ENCODE results near the gene MYBPC2.

MYBPC2 gene

DNA sequence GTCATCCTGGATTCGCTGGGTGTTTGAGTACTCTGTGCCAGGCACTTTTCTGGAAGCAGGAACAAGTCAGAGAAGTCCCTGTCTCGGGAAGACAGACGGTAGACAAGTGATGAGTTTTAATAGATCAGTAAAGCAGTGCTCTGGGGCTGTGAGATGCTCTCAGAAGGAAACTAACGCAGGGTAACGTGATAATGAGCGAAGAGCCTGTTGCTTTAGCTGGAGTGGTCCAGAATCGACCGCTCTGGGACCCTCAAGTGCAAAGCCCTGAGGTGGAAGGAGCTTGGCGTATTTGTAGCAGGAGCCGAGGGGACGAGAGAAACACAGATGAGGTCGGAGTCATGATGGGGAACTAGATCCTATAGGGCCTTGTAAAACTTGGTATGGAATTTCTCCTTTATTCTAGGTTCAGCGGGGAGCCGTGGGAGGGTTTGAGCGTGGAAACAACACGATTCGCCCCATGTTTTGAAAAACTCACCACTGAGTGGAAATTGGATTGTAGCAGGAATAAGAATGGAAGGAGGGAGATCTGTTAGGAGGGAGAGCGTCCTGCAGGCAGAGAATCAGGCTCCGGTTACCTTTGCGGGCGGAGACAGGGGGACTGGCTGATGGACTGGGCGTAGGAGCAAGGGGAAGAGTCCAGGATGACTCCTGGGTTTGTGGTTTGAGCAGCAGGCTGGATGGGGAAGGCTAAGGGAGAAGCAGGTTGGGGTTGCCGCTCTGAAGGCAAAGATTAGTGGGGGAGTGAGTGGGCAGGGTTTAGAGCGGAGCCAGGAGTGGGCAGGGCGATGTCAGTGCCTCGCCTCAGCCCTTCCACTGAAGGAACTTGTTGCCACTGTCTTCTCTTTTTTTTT lies 47.8 kb upstream of the MYBPC2 start (continued):
- TF ChIP-seq, protein P1, sequence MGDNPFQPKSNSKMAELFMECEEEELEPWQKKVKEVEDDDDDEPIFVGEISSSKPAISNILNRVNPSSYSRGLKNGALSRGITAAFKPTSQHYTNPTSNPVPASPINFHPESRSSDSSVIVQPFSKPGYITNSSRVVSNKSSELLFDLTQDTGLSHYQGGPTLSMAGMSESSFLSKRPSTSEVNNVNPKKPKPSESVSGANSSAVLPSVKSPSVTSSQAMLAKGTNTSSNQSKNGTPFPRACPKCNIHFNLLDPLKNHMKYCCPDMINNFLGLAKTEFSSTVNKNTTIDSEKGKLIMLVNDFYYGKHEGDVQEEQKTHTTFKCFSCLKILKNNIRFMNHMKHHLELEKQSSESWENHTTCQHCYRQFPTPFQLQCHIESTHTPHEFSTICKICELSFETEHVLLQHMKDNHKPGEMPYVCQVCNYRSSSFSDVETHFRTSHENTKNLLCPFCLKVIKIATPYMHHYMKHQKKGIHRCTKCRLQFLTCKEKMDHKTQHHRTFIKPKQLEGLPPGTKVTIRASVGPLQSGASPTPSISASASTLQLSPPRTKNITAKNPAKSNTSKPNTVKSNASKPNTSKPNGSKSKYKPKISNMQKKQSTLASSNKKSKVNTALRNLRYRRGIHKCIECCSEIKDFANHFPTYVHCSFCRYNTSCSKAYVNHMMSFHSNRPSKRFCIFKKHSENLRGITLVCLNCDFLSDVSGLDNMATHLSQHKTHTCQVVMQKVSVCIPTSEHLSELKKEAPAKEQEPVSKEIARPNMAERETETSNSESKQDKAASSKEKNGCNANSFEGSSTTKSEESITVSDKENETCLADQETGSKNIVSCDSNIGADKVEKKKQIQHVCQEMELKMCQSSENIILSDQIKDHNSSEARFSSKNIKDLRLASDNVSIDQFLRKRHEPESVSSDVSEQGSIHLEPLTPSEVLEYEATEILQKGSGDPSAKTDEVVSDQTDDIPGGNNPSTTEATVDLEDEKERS (tag by site-specific recombination; IDR thresholded peaks at IDR 0.05), result no peak
- TF ChIP-seq ZNF549 (tag by site-specific recombination; IDR thresholded peaks at IDR 0.05) (no peak), ZFHX2 (tag by site-specific recombination; conservative IDR thresholded peaks at IDR 0.05) (peak; percentile 97), ZBTB8A (tag by site-specific recombination; IDR thresholded peaks at IDR 0.05) (0 out of 2 replicates have a peak, but pooled peaks have one; percentile 21), MEIS1 (CRISPR knock-in tag; IDR thresholded peaks at IDR 0.05; ENCODE audit: borderline replicate concordance) (no peak), ZNF138 (tag by site-specific recombination; IDR thresholded peaks at IDR 0.05; ENCODE audit: borderline replicate concordance) (no peak)
- TF ChIP-seq, protein P2, sequence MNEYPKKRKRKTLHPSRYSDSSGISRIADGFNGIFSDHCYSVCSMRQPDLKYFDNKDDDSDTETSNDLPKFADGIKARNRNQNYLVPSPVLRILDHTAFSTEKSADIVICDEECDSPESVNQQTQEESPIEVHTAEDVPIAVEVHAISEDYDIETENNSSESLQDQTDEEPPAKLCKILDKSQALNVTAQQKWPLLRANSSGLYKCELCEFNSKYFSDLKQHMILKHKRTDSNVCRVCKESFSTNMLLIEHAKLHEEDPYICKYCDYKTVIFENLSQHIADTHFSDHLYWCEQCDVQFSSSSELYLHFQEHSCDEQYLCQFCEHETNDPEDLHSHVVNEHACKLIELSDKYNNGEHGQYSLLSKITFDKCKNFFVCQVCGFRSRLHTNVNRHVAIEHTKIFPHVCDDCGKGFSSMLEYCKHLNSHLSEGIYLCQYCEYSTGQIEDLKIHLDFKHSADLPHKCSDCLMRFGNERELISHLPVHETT (tag by site-specific recombination; IDR thresholded peaks at IDR 0.05), result no peak

DNA sequence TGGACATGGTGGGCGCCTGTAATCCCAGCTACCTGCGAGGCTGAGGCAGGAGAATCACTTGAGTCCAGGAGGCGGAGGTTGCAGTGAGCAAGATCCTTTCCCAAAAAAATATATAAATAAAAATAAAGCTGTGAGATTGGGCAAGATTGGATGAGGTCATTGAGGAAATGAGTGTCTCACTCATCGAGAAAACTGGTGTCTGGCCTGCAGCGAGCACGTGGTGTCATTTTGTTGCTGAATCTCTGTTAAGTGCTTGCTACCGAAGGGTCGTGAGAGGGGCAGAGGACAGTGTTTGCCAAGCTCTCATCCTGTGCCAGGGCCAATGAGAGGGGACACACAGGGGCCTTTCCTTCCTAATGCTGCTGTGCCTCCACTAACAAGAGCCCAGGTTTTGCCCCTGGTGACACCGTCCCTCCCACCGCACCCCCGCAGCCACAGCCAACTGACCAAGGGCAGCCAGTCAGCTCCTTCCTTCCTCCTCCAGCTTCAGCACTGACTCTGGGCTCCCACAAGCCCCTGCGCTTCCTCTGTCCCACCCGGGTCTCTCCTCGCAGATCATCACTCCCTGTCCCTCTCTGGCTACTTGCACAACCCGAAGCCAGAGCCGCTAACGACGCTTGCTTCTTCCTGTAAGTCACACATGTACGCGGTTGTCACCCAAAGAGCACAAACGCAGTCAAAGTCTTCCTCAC lies 45.4 kb upstream of the MYBPC2 start:
- Histone ChIP-seq H3K4me3 (ENCODE audit: low read depth, low read length) (no peak overlapping the region), H3K27ac (ENCODE audit: extremely low read depth, low read depth, low read length) (0 out of 2 replicates have a peak overlapping the region, but pooled peaks have one; percentile 22), H3K4me1 (ENCODE audit: control insufficient read depth, insufficient read depth, low read length) (0 out of 2 replicates have a peak, but pooled peaks cover 2% of the 10 kb centered on the region), H3K9me3 (ENCODE audit: control insufficient read depth, insufficient read depth, low read depth, low read length) (no peaks in the 10 kb centered on the region), H3K36me3 (ENCODE audit: control insufficient read depth in 2 of 2, insufficient read depth in 1 of 2, low read length in 2 of 2) (peaks cover 35 to 43% of the 10 kb centered on the region in 2 experiments)
- TF ChIP-seq, protein P3, sequence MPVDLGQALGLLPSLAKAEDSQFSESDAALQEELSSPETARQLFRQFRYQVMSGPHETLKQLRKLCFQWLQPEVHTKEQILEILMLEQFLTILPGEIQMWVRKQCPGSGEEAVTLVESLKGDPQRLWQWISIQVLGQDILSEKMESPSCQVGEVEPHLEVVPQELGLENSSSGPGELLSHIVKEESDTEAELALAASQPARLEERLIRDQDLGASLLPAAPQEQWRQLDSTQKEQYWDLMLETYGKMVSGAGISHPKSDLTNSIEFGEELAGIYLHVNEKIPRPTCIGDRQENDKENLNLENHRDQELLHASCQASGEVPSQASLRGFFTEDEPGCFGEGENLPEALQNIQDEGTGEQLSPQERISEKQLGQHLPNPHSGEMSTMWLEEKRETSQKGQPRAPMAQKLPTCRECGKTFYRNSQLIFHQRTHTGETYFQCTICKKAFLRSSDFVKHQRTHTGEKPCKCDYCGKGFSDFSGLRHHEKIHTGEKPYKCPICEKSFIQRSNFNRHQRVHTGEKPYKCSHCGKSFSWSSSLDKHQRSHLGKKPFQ (tag by site-specific recombination; IDR thresholded peaks at IDR 0.05), result no peak
- TF ChIP-seq, protein P4, sequence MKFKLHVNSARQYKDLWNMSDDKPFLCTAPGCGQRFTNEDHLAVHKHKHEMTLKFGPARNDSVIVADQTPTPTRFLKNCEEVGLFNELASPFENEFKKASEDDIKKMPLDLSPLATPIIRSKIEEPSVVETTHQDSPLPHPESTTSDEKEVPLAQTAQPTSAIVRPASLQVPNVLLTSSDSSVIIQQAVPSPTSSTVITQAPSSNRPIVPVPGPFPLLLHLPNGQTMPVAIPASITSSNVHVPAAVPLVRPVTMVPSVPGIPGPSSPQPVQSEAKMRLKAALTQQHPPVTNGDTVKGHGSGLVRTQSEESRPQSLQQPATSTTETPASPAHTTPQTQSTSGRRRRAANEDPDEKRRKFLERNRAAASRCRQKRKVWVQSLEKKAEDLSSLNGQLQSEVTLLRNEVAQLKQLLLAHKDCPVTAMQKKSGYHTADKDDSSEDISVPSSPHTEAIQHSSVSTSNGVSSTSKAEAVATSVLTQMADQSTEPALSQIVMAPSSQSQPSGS (tag by site-specific recombination; IDR thresholded peaks at IDR 0.05; ENCODE audit: low read depth), result peak; percentile 25; the same call in 1 of the 2 replicates
- TF ChIP-seq ZNF544 (tag by site-specific recombination; IDR thresholded peaks at IDR 0.05), result no peak
- ChIA-PET CTCF (interaction anchor here (0.5 to 1.8 kb wide), 5 partner anchors 28 to 817 kb away, joined by 3 to 5 read pairs (median 3); no protein-coding TSS in a partner anchor), POLR2A (no interaction called here)

DNA sequence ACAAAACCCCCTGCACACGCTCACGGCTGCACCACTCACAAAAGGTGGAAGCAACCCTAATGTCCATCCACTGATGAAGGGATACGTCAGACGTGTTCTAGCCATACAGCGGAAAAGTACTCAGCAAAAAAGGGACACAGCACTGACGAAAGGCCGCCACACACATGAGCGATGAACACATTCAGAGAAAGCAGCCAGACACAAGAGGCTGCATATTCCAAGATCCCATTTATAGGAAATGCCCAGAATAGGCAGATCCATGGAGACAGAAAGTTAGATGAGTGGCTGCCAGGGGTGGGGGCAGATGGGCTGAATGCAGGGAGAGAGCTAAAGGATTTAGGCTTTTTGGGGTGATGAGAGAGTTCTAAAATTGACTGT lies 44.8 kb upstream of the MYBPC2 start:
- Histone ChIP-seq H3K9me3 (ENCODE audit: control insufficient read depth, insufficient read depth, low read depth, low read length) (no peaks in the 10 kb centered on the region), H3K4me3 (ENCODE audit: low read depth, low read length) (no peak overlapping the region), H3K27ac (ENCODE audit: extremely low read depth, low read depth, low read length) (0 out of 2 replicates have a peak overlapping the region, but pooled peaks have one; percentile 22), H3K4me1 (ENCODE audit: control insufficient read depth, insufficient read depth, low read length) (0 out of 2 replicates have a peak, but pooled peaks cover 2% of the 10 kb centered on the region), H3K36me3 (ENCODE audit: control insufficient read depth in 2 of 2, insufficient read depth in 1 of 2, low read length in 2 of 2) (peaks cover 40 to 46% of the 10 kb centered on the region in 2 experiments)
- POLR2A ChIA-PET, result no interaction called here
- CTCF ChIA-PET, result interaction anchor here (0.5 to 0.9 kb wide), 3 partner anchors 19 to 817 kb away, joined by 3 to 4 read pairs (median 3); no protein-coding TSS in a partner anchor
- TF ChIP-seq ZNF830 (tag by site-specific recombination; IDR thresholded peaks at IDR 0.05; ENCODE audit: low read depth) (no peak), ZNF19 (tag by site-specific recombination; IDR thresholded peaks at IDR 0.05; ENCODE audit: low read depth) (no peak), ZNF514 (tag by site-specific recombination; IDR thresholded peaks at IDR 0.05) (no peak), ZNF157 (tag by site-specific recombination; IDR thresholded peaks at IDR 0.05) (no peak), MZF1 (tag by site-specific recombination; IDR thresholded peaks at IDR 0.05; ENCODE audit: borderline replicate concordance) (no peak), ZSCAN30 (tag by site-specific recombination; IDR thresholded peaks at IDR 0.05) (no peak), REPIN1 (tag by site-specific recombination; IDR thresholded peaks at IDR 0.05; ENCODE audit: low read depth) (no peak), GLIS2 (tag by site-specific recombination; IDR thresholded peaks at IDR 0.05) (no peak), ZNF169 (tag by site-specific recombination; IDR thresholded peaks at IDR 0.05) (no peak), ZNF585B (tag by site-specific recombination; IDR thresholded peaks at IDR 0.05) (no peak)
- TF ChIP-seq, protein P5, sequence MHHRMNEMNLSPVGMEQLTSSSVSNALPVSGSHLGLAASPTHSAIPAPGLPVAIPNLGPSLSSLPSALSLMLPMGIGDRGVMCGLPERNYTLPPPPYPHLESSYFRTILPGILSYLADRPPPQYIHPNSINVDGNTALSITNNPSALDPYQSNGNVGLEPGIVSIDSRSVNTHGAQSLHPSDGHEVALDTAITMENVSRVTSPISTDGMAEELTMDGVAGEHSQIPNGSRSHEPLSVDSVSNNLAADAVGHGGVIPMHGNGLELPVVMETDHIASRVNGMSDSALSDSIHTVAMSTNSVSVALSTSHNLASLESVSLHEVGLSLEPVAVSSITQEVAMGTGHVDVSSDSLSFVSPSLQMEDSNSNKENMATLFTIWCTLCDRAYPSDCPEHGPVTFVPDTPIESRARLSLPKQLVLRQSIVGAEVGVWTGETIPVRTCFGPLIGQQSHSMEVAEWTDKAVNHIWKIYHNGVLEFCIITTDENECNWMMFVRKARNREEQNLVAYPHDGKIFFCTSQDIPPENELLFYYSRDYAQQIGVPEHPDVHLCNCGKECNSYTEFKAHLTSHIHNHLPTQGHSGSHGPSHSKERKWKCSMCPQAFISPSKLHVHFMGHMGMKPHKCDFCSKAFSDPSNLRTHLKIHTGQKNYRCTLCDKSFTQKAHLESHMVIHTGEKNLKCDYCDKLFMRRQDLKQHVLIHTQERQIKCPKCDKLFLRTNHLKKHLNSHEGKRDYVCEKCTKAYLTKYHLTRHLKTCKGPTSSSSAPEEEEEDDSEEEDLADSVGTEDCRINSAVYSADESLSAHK (tag by site-specific recombination; IDR thresholded peaks at IDR 0.05), result no peak
